Daoy (cell line): Measurements from ENCODE around the gene BLACAT1. TPM values are rescaled to one million over a fixed set of nuclear protein-coding genes. Genes with fewer than 3 reads are reported as not detected.
"Not testable (repeated sequence)": the region's sequence is repeated elsewhere in the genome, so short reads cannot be mapped to it uniquely, and the experiment has no call there.

Experiments used
- DNase-seq: peaks from one replicate; pipeline ENCODE4 v3.0.0-alpha.2; 2015; ENCODE audit warnings: low read depth
- total RNA-seq: library from RNA; depleted of rRNA; stranded (reverse); fragments of >200 nt; shearing (Covaris generic); gene quantifications from 2 replicates; pipeline ENCODE4 v1.2.3, GENCODE V29; 2014

BLACAT1 gene
- total RNA-seq, 1 experiment from 2014 or later: 0.86 TPM

- no peak for DNase-seq
These were observed 14.2 kb downstream of the BLACAT1 start for GRCh38 chr1:205441716-205442050.

DNA sequence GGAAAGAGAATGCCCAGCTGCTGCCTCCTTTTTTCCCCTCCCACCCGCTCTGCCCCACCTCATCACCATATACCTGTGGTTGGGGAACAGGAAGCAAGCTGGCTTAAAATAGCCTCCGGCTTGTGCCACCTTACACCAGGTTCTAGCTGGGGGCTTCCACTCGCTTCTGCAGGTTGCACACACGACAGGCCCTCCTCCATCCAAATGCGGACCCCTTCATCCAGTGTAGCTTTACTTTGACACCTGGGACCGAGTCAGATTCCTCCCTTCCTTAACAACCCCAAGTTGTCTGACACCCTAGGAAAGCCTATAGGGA, 14.6 kb downstream of the BLACAT1 start:
- no peak for DNase-seq

DNA sequence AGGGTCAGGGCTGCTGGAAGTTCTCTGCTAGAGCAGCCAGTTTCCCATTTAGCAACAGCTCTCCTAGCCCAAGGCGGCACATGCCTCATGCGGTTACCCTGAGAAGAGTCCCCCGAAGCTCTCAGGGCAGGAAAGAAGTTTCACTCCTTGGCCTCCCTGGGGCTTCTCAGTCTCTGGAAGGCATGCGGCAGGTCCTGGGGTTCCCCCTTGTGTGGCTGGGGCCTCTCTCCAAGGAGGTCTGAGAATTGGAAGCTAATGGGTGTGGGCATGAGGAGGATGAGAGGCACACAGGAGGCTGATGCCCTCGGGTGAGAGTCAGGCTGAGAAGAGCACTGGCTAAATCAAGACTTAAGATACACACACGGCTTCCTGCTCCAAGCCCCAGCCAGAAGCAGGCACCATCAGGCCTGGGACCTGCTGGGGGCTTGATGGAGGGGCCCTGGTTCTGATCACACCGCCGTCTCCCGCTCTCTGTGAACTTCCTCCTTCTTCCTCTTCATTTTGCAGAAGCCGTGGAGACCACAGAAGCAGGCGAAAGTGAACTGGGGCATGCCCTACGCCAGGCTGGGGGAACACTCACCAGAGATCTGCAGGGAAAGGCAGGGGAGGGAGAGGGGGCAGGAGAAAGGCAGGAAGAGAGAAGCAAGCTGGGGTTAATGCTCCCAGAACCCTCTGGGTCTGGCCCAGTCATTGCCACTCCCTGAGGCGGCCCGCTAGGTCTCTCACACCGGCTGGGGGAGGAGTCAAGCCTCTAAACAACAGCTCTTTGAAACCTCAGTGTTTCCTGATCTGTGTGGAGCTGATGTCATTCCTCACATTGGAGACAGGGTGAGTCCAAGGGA, 15.1 kb downstream of the BLACAT1 start:
- peak; percentile 91 for DNase-seq

DNA sequence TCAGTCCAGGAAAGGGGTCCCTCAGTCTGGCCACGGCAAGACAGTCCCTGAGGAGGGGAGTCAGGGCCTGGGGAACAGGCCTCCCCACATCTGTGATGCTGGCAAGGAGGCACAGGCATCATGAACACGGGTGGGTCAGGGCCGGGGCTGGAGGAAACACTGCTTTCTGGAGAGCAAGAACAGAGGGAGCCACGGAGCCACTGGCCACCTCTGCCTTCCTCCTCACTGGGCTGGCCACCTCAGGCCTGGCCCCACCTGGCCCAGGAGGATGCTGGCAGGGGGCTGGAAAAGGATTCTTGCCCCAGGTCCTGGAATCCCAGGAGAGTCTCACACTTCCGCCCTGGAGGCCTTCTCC, 15.7 kb downstream of the BLACAT1 start:
- DNase-seq: no peak

DNA sequence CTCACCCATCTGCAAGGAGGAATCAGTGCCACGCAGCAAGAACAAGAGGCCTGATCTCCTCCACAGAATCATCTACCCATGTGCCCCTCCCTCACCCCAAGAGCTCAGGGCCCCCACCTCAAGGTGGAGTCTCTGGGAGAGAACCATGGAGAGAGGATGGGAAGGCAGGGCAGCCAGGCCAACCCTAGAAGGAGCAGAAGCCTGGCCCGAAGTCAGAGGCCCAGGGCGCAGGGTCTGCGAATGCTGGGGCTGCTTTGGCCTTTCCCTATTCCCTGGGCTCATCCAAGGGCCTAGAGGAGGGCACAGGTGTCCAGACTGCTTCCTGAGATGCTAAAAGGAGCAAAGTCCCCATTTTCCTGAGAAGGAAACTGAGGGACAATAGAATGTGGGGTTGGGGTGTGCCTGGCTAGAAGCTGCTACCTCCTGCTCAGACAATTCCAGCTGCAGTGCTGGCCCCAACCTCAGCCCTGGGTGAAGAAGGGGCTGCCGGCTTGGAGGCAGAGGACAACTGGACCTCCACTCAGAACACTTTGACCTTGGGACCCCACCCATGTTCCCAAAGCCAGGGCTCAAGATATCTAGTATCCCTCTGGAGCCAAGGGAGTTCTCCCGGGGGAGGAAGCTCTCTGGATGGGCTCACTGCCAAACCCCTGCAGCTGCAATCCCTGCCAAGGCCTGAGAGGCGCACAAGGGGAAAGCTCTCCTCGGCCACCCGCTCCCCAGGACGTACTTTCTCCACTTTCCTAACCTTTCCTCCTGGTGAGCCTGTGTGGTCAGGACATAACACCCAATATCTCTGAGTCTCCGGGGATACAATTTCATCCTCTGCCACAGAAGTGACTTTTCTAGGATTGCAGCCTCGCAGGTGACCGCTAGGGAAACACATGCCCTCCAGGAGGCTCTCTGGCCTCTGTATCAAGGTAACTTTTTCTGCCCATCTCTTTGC, 17.4 kb downstream of the BLACAT1 start:
- DNase-seq: peak; percentile 88

DNA sequence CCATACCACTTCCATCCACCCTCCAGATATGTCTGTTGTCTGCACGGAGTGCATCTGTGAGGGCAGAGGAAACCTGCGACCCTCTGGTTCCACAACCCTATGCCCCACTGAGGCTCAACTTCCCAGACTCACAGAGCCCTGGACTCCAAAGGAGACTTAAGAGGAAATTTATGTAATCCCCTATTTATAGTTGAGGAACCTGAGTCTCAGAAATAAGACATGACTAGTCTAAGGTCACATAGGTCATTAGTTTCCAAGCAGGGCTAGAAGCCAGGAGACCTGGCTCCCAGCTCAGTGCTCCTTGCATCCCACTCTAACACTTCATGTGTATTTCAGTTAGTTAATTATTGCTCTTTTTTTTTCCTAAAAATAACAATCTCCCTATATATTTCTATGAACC, 18.3 kb downstream of the BLACAT1 start:
- DNase-seq: no peak

DNA sequence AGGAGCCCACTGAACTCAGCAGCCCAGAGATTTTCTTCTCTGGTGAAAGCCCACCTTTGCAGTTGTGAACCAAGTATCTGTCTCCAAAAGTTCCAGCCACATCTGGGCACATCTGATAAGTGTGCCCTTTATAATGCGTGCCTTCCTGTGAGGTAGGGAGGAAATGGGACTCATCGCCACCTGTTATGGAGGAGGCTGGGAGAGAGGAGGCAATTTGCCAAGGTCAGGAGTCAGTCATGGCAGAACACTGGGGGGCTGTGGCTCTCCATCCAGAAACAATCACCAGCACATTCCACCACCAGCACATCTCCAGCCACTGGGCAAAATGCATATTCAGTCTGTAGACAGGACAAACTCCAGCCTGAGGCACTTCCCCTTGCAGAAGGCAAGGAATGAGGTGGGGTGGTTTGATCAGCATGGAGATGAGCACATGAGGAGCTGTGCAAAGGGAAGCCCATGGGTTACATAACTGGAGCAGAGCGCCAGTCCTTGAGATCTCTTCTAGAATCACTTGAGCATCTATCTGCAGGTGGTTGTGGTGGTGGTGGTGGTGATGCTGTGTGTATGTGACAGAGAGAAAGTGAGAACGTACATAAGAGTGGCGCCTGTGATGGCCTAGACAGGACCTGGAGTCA, 19.0 kb downstream of the BLACAT1 start:
- no peak for DNase-seq

- no peak for DNase-seq
These were observed 20.0 kb downstream of the BLACAT1 start for GRCh38 chr1:205435578-205436573.

DNA sequence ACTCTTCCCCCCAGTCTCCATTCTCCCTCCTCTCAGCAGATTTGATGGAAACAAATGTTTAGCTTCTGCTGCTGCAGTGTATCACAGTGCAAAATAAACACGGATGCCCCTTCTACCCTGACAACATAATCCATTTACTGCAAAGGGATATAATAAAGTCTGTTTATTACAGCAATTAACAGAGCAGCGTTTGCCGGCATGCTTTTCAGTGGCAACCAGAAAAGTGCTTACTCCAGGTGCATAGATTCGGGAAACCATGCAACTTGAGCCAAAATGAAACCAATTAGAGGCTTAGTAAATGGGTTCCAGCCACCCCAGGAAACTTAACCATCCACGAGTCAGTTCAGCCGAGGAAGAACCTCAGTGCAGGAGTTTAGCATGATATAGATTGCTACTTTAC, 21.1 kb downstream of the BLACAT1 start:
- DNase-seq: no peak

GRCh38 chr1:205432692-205433091, 23.2 kb downstream of the BLACAT1 start:
- not testable (repeated sequence) for DNase-seq

DNA sequence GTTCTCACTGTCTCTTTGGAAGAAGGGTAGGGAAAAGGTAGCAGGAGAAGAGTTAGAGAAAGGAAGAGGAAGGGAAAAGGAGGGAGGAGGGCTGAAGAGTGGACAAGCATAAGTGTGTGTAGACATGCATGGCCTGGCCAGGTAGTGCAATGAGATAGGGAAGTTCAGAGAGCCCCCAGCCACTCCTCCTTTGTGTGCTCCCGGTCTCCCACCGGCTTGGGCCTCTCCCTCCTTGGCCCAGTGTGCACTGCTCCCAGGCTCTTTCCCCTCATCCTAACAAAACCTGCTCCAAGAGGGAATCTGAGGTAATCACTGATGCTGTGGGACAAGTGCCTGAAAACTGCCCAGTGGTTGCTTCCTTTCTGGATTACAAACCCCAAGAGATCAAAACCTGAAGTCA, 23.7 kb downstream of the BLACAT1 start:
- DNase-seq: no peak

- peak; percentile 70 for DNase-seq
These were observed 25.0 kb downstream of the BLACAT1 start for GRCh38 chr1:205430696-205431305.

DNA sequence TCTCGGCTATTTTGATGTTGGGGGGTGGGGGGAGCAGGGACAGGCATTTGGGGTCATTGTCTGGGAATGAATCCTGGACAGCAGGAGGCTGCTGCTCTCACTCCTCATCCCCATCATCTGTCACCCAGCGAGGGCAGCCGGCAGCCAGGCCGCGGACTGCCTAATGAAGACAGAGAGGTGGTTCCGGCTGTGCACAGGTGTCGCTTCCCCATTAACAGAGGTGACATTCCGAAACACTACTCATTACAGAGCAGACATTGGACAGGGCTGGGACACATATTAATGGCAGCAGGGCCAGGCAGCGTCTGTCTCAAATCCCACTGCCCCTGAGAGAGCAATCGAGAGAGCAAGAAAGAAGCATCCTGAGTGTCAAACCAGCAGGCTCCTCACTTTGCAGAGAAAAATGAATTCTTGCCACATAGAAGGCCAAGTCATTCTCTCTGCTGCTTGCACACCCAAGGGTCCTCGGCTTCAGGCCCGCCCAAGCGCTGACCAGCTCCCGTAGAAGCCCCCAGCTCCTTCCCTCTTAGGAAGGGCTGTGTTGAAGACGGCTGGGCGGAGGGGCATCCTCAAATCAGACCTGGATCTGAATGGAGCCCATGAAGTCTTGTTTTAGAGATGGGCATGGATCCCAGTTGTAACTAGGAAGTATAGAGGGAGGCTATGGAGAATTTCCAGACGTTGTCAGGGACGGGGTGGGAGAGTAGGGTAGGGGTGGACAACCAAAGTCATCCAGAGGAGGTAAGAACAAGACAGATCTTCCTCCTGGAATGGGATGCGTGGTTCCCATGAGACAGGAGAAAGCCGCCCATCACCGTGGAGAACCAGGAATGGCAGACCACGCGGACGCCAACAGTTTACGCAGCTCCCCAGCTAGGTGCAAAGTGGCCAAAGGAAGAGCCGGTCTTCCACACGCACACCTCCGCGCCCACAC, 25.8 kb downstream of the BLACAT1 start:
- no peak for DNase-seq

DNA sequence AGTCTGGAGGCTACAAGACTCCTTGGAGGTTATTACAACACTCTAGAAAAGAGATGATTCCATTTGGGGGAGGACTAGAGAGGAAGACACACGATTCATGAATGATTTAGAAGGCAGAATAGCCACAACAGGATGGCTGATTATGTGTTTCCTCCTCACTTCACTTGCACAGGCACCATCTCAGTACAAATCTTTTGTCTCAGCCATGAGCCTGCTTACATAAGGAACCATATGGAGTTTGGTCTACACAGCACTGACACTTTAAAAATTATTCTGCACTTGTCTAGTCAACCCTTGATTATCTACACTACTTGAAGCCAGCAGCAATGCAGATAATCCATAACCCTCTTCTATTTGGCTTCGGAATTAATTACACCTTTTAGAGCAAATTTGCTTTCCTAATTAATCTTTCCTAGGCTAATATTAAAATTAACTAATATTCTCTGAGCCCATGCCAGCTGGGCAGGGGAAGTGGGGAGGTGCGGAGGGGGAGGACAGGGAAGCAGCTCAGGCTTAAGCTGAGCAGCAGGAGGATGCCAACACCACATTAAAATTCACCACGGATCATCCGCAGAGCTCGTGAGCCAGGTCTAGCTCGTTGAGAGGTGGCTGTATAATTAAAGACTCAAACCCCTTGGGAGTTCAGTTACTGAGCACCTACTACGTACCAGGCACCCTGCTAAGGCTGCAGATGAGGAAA, 30.8 kb downstream of the BLACAT1 start:
- DNase-seq: no peak

- no peak for DNase-seq
These were observed 31.9 kb downstream of the BLACAT1 start for GRCh38 chr1:205423814-205424399.

GRCh38 chr1:205422993-205423642, 32.7 kb downstream of the BLACAT1 start:
- DNase-seq: no peak

DNA sequence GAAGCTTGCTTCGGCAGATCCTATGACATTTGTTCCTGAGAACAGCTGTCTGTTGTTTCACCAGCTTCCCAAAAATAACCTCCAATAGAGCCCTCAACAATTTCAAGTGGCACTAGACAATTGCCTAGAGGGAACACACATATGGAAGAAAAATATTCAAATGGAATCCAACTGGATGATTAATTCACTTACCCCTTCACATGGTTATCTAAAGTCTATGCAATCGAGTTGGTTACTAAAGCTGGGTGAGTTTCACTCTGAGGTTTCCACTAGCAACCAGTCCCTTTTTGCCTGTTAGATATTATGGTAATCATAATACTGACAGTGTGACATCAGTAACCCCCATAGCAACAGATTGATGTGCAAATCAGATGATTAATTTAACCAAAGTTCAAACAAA, 34.0 kb downstream of the BLACAT1 start, which contains the start of gene LEMD1:
TSS of gene LEMD1 (minus strand) at position 259 of the 400 bp plus-strand sequence. CDS start 1,520 bp downstream, outside the sequence.
- DNase-seq: no peak

GRCh38 chr1:205420938-205421337, 34.9 kb downstream of the BLACAT1 start:
- no peak for DNase-seq
